Mucosa of rectum (tissue), 2 donors: ENCODE data around the gene VCP.

Experiments used
- H3K27ac ChIP-seq, 2 donors: one replicate each; pipeline ENCODE4 v1.7.0; 2013; ENCODE audit warnings: inconsistent platforms in 2 of 2, low read depth in 2 of 2, low read length in 2 of 2
- H3K27me3 ChIP-seq, 2 donors: one replicate each; pipeline ENCODE4 v1.7.0; 2013; ENCODE audit warnings: low read length in 2 of 2; ENCODE audit not compliant: control insufficient read depth in 2 of 2, insufficient read depth in 2 of 2
- H3K36me3 ChIP-seq, 2 donors: one replicate each; pipeline ENCODE4 v1.7.0; 2013; ENCODE audit warnings: low read length in 2 of 2; ENCODE audit not compliant: control insufficient read depth in 2 of 2, insufficient read depth in 2 of 2
- H3K4me1 ChIP-seq, 2 donors: one replicate each; pipeline ENCODE4 v1.7.0; 2013; ENCODE audit warnings: low read length in 2 of 2, mild to moderate bottlenecking in 1 of 2; ENCODE audit not compliant: control insufficient read depth in 2 of 2, insufficient read depth in 2 of 2
- H3K4me3 ChIP-seq, 2 donors: one replicate each; pipeline ENCODE4 v1.7.0; 2013; ENCODE audit warnings: low read length in 2 of 2
- H3K9ac ChIP-seq, 2 donors: one replicate each; pipeline ENCODE4 v1.7.0; 2013; ENCODE audit warnings: low read length in 2 of 2, low read depth in 1 of 2, mild to moderate bottlenecking in 1 of 2
- H3K9me3 ChIP-seq, 2 donors: one replicate each; pipeline ENCODE4 v1.7.0; 2013; ENCODE audit warnings: low read length in 2 of 2; ENCODE audit not compliant: control insufficient read depth in 2 of 2
- donor health status: healthy.
- donor health status: Normal muscosa, but diverticular disease.

Gene VCP

GRCh38 chr9:35102769-35103659 lies 30.6 kb upstream of the VCP start, which contains the start of gene STOML2:
Gene STOML2, minus strand, starts transcription at chr9:35103131. Its CDS starts 37 bp downstream, at chr9:35103094.
- Histone ChIP-seq H3K9ac (peak within 1 kb of the TSS; percentile 91 to 98), H3K9me3 (no peaks in the 10 kb centered on the region), H3K27me3 (no peaks in the 10 kb centered on the region), H3K4me1 (peaks cover 14 to 17% of the 10 kb centered on the region in 2 donors), H3K36me3 (peaks cover 36 to 53% of the 10 kb centered on the region in 2 donors), H3K4me3 (peak within 1 kb of the TSS; percentile 88 to 98), H3K27ac (peak within 1 kb of the TSS; percentile 79 to 80)

- Histone ChIP-seq H3K36me3 (peaks cover 36 to 50% of the 10 kb centered on the region in 2 donors), H3K27ac (peak overlapping the region; percentile 79 to 80), H3K4me3 (peak overlapping the region; percentile 88 to 98), H3K27me3 (no peaks in the 10 kb centered on the region), H3K4me1 (peaks cover 14 to 17% of the 10 kb centered on the region in 2 donors), H3K9me3 (no peaks in the 10 kb centered on the region), H3K9ac (peak overlapping the region; percentile 91 to 98)
Observed at GRCh38 chr9:35102465-35102768, 30.0 kb upstream of the VCP start.

GRCh38 chr9:35097573-35097972 lies 25.1 kb upstream of the VCP start:
- no peak overlapping the region for H3K9ac ChIP-seq
- no peaks in the 10 kb centered on the region for H3K27me3 ChIP-seq
- no peak overlapping the region for H3K27ac ChIP-seq
- H3K9me3 ChIP-seq = no peaks in the 10 kb centered on the region
- H3K4me3 ChIP-seq = no peak overlapping the region
- H3K4me1 ChIP-seq = peaks cover 13 to 20% of the 10 kb centered on the region in 2 donors
- H3K36me3 ChIP-seq = peaks cover 21 to 32% of the 10 kb centered on the region in 2 donors

GRCh38 chr9:35096035-35096849 lies 23.8 kb upstream of the VCP start, which contains the start of gene PIGO:
Gene PIGO, minus strand, starts transcription at chr9:35096591. Its CDS starts 1,026 bp downstream, at chr9:35095565.
- H3K4me3 ChIP-seq = peak within 1 kb of the TSS; percentile 92 to 95
- H3K9ac ChIP-seq = peak within 1 kb of the TSS; percentile 95 to 98
- H3K4me1 ChIP-seq = peaks cover 4 to 9% of the 10 kb centered on the region in 2 donors
- H3K27me3 ChIP-seq = no peaks in the 10 kb centered on the region
- no peaks in the 10 kb centered on the region for H3K9me3 ChIP-seq
- peaks cover 31 to 36% of the 10 kb centered on the region in 2 donors for H3K36me3 ChIP-seq
- H3K27ac ChIP-seq = peak within 1 kb of the TSS; percentile 98 to 99

GRCh38 chr9:35091536-35091935 lies 19.1 kb upstream of the VCP start:
- peaks cover 31 to 60% of the 10 kb centered on the region in 2 donors for H3K36me3 ChIP-seq
- H3K4me1 ChIP-seq = peaks cover 4 to 6% of the 10 kb centered on the region in 2 donors
- no peaks in the 10 kb centered on the region for H3K9me3 ChIP-seq
- H3K27me3 ChIP-seq = no peaks in the 10 kb centered on the region
- no peak overlapping the region for H3K4me3 ChIP-seq
- no peak overlapping the region for H3K9ac ChIP-seq
- H3K27ac ChIP-seq = no peak overlapping the region

GRCh38 chr9:35089434-35089833 lies 17.0 kb upstream of the VCP start:
- H3K9me3 ChIP-seq = no peaks in the 10 kb centered on the region
- no peak overlapping the region for H3K4me3 ChIP-seq
- H3K27me3 ChIP-seq = no peaks in the 10 kb centered on the region
- H3K36me3 ChIP-seq = peaks cover 31 to 61% of the 10 kb centered on the region in 2 donors
- no peak overlapping the region for H3K9ac ChIP-seq
- H3K27ac ChIP-seq = no peak overlapping the region
- no peaks in the 10 kb centered on the region for H3K4me1 ChIP-seq

- Histone ChIP-seq H3K36me3 (peaks cover 8 to 31% of the 10 kb centered on the region in 2 donors), H3K9ac (no peak overlapping the region), H3K27me3 (no peaks in the 10 kb centered on the region), H3K4me3 (no peak overlapping the region), H3K9me3 (no peaks in the 10 kb centered on the region), H3K4me1 (no peaks in the 10 kb centered on the region), H3K27ac (no peak overlapping the region)
Observed at GRCh38 chr9:35085078-35085477, 12.7 kb upstream of the VCP start.

GRCh38 chr9:35079426-35080341 lies 7.3 kb upstream of the VCP start, which contains the start of gene FANCG:
Gene FANCG, minus strand, starts transcription at chr9:35079942. Its CDS starts 418 bp downstream, at chr9:35079524.
- Histone ChIP-seq H3K27ac (peak within 1 kb of the TSS; percentile 67 to 68), H3K4me3 (peak within 1 kb of the TSS; percentile 84 to 86), H3K36me3 (peaks cover 3 to 7% of the 10 kb centered on the region in 2 donors), H3K9me3 (no peaks in the 10 kb centered on the region), H3K27me3 (no peaks in the 10 kb centered on the region), H3K9ac (peak within 1 kb of the TSS; percentile 83), H3K4me1 (peaks cover 10 to 16% of the 10 kb centered on the region in 2 donors)

- H3K27me3 ChIP-seq = no peaks in the 10 kb centered on the region
- H3K4me3 ChIP-seq = peak overlapping the region; percentile 84 to 86
- H3K9ac ChIP-seq = peak overlapping the region; percentile 83
- H3K27ac ChIP-seq = peak overlapping the region in 1 of 2 donors; percentile 68
- no peaks in the 10 kb centered on the region for H3K9me3 ChIP-seq
- H3K4me1 ChIP-seq = peaks cover 10 to 17% of the 10 kb centered on the region in 2 donors
- peaks cover 3 to 7% of the 10 kb centered on the region in 2 donors for H3K36me3 ChIP-seq
Observed at GRCh38 chr9:35079041-35079425, 6.6 kb upstream of the VCP start.
